RWPE2 (cell line): Measurements from ENCODE around the gene PNKD.
A peak's percentile ranks its signal among the peaks of the same experiment; 100 is the strongest.
"Not testable (repeated sequence)": the region's sequence is repeated elsewhere in the genome, so short reads cannot be mapped to it uniquely, and the experiment has no call there.

Experiments
- ATAC-seq: fragments of 200-7000 bp; cut with Tn5 transposase; 3 replicates; pipeline ENCODE4 v1.9.1; 2021; ENCODE audit warnings: low read depth
- DNase-seq: peaks from one replicate; pipeline ENCODE4 v3.0.0-alpha.2; 2020; ENCODE audit warnings: low spot score
- H3K27ac ChIP-seq: fragments of 450-650 bp; 2 replicates; pipeline ENCODE4 v1.5.1; 2017; ENCODE audit warnings: mild to moderate bottlenecking; ENCODE audit not compliant: poor library complexity, severe bottlenecking
- H3K27me3 ChIP-seq: fragments of 250-450 bp; sonication (Bioruptor Pico); 2 replicates; pipeline ENCODE4 v1.5.1; 2021; ENCODE audit warnings: mild to moderate bottlenecking, moderate library complexity; ENCODE audit not compliant: insufficient read depth, poor library complexity, severe bottlenecking
- H3K36me3 ChIP-seq: fragments of 250-450 bp; sonication (Bioruptor Pico); 2 replicates; pipeline ENCODE4 v1.5.1; 2020; ENCODE audit warnings: low read depth, mild to moderate bottlenecking, moderate library complexity
- H3K4me1 ChIP-seq: fragments of 250-450 bp; sonication (Bioruptor Pico); 2 replicates; pipeline ENCODE4 v1.5.1; 2021; ENCODE audit warnings: mild to moderate bottlenecking, moderate library complexity; ENCODE audit not compliant: insufficient read depth, poor library complexity, severe bottlenecking
- H3K4me3 ChIP-seq: fragments of 250-450 bp; sonication (Bioruptor Pico); 2 replicates; pipeline ENCODE4 v1.5.1; 2021; ENCODE audit warnings: mild to moderate bottlenecking, moderate library complexity; ENCODE audit not compliant: severe bottlenecking
- H3K9me3 ChIP-seq: fragments of 250-450 bp; sonication (Bioruptor Pico); 2 replicates; pipeline ENCODE4 v1.5.1; 2021; ENCODE audit warnings: mild to moderate bottlenecking, moderate library complexity; ENCODE audit not compliant: severe bottlenecking
- CTCF ChIP-seq: fragments of 450-650 bp; IDR thresholded peaks from one replicate; pipeline ENCODE4 v1.5.1; 2017; ENCODE audit warnings: mild to moderate bottlenecking, moderate library complexity; ENCODE audit not compliant: poor library complexity, severe bottlenecking

The PNKD gene

GRCh38 chr2:218310853-218311540 lies 40.7 kb downstream of the PNKD start:
- ATAC-seq (no peak), DNase-seq (no peak)
- Histone ChIP-seq H3K27ac (no peak overlapping the region), H3K36me3 (no peaks in the 10 kb centered on the region), H3K9me3 (no peaks in the 10 kb centered on the region), H3K27me3 (no peaks in the 10 kb centered on the region), H3K4me3 (no peak overlapping the region), H3K4me1 (no peaks in the 10 kb centered on the region)
- TF ChIP-seq CTCF, result no peak

GRCh38 chr2:218311541-218312266 lies 41.4 kb downstream of the PNKD start:
- not testable (repeated sequence) for H3K36me3 ChIP-seq, DNase-seq, H3K4me1 ChIP-seq, H3K27ac ChIP-seq, H3K27me3 ChIP-seq, H3K9me3 ChIP-seq, H3K4me3 ChIP-seq, ATAC-seq

GRCh38 chr2:218312267-218312756 lies 42.0 kb downstream of the PNKD start:
- Histone ChIP-seq H3K4me1 (peaks cover 11% of the 10 kb centered on the region), H3K4me3 (no peak overlapping the region), H3K27me3 (no peaks in the 10 kb centered on the region), H3K36me3 (no peaks in the 10 kb centered on the region), H3K9me3 (no peaks in the 10 kb centered on the region), H3K27ac (no peak overlapping the region)
- DNase-seq (no peak), ATAC-seq (0 out of 3 replicates have a peak, but pooled peaks have one; percentile 17)
- no peak for TF ChIP-seq CTCF

- Histone ChIP-seq H3K4me1 (peaks cover 14% of the 10 kb centered on the region), H3K27ac (no peak overlapping the region), H3K36me3 (no peaks in the 10 kb centered on the region), H3K4me3 (no peak overlapping the region), H3K27me3 (no peaks in the 10 kb centered on the region), H3K9me3 (no peaks in the 10 kb centered on the region)
- ATAC-seq, result no peak
- no peak for TF ChIP-seq CTCF
- no peak for DNase-seq
Measured at GRCh38 chr2:218313356-218313755, 43.0 kb downstream of the PNKD start.

- H3K4me1 ChIP-seq, result peaks cover 14% of the 10 kb centered on the region
- H3K4me3 ChIP-seq, H3K27ac ChIP-seq, ATAC-seq, H3K9me3 ChIP-seq, DNase-seq, H3K27me3 ChIP-seq, H3K36me3 ChIP-seq: not testable (repeated sequence)
Measured at GRCh38 chr2:218314764-218315163, 44.4 kb downstream of the PNKD start.
